GM13976 (cell line): ENCODE measurements around the gene SMARCD1.

Experiments used
- DNase-seq: peaks from one replicate; pipeline ENCODE4 v3.0.0; 2012; ENCODE audit warnings: low spot score
- CTCF ChIP-seq: IDR thresholded peaks from 2 replicates; pipeline ENCODE4 v1.5.1; 2012; ENCODE audit warnings: borderline replicate concordance, mild to moderate bottlenecking; ENCODE audit not compliant: insufficient read depth; ENCODE audit errors: extremely low read depth, missing control alignments, control extremely low read depth
- in situ Hi-C: fragments of 300-500 bp; cut with MboI; formaldehyde crosslinking; loops from one replicate; pipeline ENCODE4 v1.12.0; 2022; ENCODE audit warnings: low sequenced_read_pairs, mixed read lengths, inconsistent platforms; ENCODE audit not compliant: unreplicated experiment

The SMARCD1 gene

GRCh38 chr12:50102131-50102531 is 17.0 kb downstream of the SMARCD1 start:
- no peak for TF ChIP-seq CTCF
- in situ Hi-C loops: no loop called here
- DNase-seq: no peak

- TF ChIP-seq CTCF: no peak
- peak; percentile 49 for DNase-seq
- in situ Hi-C loops: no loop called here
Observed at GRCh38 chr12:50102646-50103309, 17.6 kb downstream of the SMARCD1 start.

- no peak for TF ChIP-seq CTCF
- in situ Hi-C loops: no loop called here
- no peak for DNase-seq
Observed at GRCh38 chr12:50103351-50103750, 18.2 kb downstream of the SMARCD1 start.

GRCh38 chr12:50103767-50104321 is 18.7 kb downstream of the SMARCD1 start, which contains the start of gene GPD1:
Gene GPD1 (plus strand): TSS chr12:50104008. CDS start chr12:50104051, 43 bp downstream.
- DNase-seq: no peak

GRCh38 chr12:50104417-50105366 is 19.6 kb downstream of the SMARCD1 start:
- DNase-seq: no peak
- no peak for TF ChIP-seq CTCF
- in situ Hi-C loops: no loop called here

More at GRCh38 chr12:50103767-50104321, 18.7 kb downstream of the SMARCD1 start, which contains the start of gene GPD1:
- TF ChIP-seq CTCF: no peak
- in situ Hi-C loops: no loop called here

- in situ Hi-C loops: no loop called here
- no peak for DNase-seq
- TF ChIP-seq CTCF: no peak
Observed at GRCh38 chr12:50105913-50106450, 20.8 kb downstream of the SMARCD1 start.
